Fibroblast of mammary gland (primary cell): Measurements from ENCODE around the gene NPTXR.

Source experiments
- DNase-seq: peaks from one replicate; pipeline ENCODE4 v3.0.0-alpha.2; 2010; ENCODE audit warnings: low read depth
- H3K4me3 ChIP-seq: 2 replicates; pipeline ENCODE4 v1.5.1; 2011; ENCODE audit warnings: low read depth, mild to moderate bottlenecking, low read length, moderate library complexity; ENCODE audit not compliant: control insufficient read depth
- CTCF ChIP-seq: conservative IDR thresholded peaks from 2 replicates; pipeline ENCODE4 v1.5.1; 2011; ENCODE audit warnings: low read depth, low read length, inconsistent platforms; ENCODE audit not compliant: control insufficient read depth, insufficient read depth

Gene NPTXR

GRCh38 chr22:38827510-38827909 is 16.3 kb downstream of the NPTXR start:
- no peak for TF ChIP-seq CTCF
- DNase-seq: no peak
- H3K4me3 ChIP-seq: no peak overlapping the region

GRCh38 chr22:38826801-38827200 is 17.0 kb downstream of the NPTXR start:
- no peak for DNase-seq
- no peak overlapping the region for H3K4me3 ChIP-seq
- no peak for TF ChIP-seq CTCF

GRCh38 chr22:38826386-38826785 is 17.4 kb downstream of the NPTXR start:
- DNase-seq: no peak
- no peak overlapping the region for H3K4me3 ChIP-seq
- no peak for TF ChIP-seq CTCF

DNA sequence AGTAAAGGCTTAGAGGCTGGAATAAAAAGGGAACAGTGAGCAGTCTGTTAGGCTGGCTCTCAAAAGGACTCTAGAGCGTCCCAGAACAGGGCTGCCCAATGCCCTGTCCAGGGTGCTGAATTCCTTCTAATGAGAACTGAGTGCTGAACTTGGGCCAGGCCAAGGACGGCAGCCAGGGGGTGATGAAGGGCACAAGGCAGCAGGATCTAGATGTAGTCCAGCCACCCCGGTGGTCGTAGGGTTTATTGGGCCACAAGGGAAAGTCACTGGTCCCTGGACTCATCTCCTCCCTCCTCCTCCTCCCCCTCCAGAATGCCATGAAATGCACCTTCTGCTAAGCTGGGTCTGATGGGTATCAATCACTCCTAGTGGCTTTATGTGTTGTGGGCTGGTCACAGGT is 19.2 kb downstream of the NPTXR start:
- DNase-seq: peak; percentile 69

DNA sequence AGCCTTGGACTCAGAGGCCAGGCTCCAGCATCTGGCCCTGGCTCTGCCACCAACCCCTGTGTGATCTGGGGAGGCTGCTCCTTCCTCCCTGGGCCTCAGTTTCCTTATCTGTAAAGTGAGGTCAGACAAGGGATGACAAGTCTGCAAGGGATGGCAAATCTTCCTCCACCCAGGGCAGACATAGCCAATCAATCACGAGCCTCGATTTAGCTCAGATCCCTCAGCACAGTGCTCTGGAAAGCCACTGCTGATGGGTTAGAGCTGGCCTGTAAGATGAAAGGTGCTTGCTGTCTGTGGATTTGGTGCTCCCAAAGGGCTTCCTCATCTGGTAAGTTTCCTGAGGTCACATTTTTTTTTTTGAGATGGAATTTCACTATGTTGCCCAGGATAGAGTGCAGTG is 20.2 kb downstream of the NPTXR start:
- DNase-seq: no peak
- no peak overlapping the region for H3K4me3 ChIP-seq
- no peak for TF ChIP-seq CTCF

More for the DNA sequence above, 19.2 kb downstream of the NPTXR start:
- peak; percentile 52 for TF ChIP-seq CTCF
- no peak overlapping the region for H3K4me3 ChIP-seq

DNA sequence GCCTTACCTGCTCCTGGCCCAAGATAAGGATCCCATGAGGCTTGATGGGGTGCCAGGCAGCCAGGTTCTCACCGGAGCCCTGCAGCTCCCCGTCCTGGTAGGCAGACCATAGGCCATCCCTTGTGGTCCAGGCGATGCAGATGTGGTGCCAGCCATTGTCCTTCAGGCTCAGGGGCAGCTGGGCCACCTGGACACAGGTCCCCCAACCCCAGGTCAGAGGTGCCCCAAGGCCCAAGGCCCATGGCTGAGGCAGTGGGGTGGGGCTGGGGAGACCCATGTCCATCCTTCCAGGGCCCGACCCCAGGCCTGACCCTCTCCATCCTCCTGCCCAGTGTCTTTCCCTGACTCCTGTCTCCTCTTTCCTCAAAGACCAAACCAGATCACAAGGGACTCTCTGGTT is 20.8 kb downstream of the NPTXR start:
- no peak for DNase-seq
- no peak for TF ChIP-seq CTCF
- no peak overlapping the region for H3K4me3 ChIP-seq

DNA sequence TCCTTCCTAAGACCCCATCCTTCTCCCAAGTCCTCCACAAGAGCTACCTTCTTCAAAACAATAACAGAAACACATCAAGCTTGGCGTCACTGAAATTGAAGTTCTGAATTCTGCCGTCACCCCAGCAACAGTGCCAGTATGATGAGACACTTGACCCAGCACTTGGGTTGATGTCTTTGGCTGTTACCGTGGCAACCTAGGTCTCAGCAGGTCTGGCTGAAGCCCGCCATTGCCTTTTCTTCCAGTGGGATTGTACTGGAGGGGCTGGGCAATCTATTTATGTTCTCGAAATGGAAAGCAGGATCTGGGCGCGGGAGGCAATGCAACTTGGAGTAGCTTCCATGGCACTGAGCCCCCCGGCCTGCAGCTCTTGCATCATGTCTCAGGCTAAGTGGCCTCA is 23.8 kb downstream of the NPTXR start:
- no peak for TF ChIP-seq CTCF
- no peak for DNase-seq
- no peak overlapping the region for H3K4me3 ChIP-seq
